ENCODE measurements around the gene PAX9. TPM values are rescaled to one million over a fixed set of nuclear protein-coding genes. Genes with fewer than 3 reads are reported as not detected.

The PAX9 gene
- total RNA-seq, 2 experiments from 2014 or later = not detected

GRCh38 chr14:36707570-36707969, 45.9 kb downstream of the PAX9 start:
- Histone ChIP-seq H3K27me3 (ENCODE audit: control insufficient read depth in 1 of 2, insufficient read depth in 2 of 2, low read length in 2 of 2) (no peaks in the 10 kb centered on the region), H3K4me3 (ENCODE audit: low read length) (no peak overlapping the region), H3K27ac (ENCODE audit: low read depth in 1 of 2, low read length in 2 of 2) (no peak overlapping the region), H3K36me3 (ENCODE audit: insufficient read depth, low read length) (no peaks in the 10 kb centered on the region), H3K9me3 (ENCODE audit: control insufficient read depth in 1 of 2, insufficient read depth in 1 of 2, low read length in 2 of 2) (peaks cover 0 to 4% of the 10 kb centered on the region in 2 experiments), H3K4me1 (ENCODE audit: insufficient read depth, low read length) (no peaks in the 10 kb centered on the region)
- ATAC-seq (ENCODE audit: poor library complexity) (no peak), DNase-seq (no peak)
- ChIA-PET CTCF (no interaction called here), POLR2A (no interaction called here)
- Mint-ChIP-seq H3K27ac (no peak overlapping the region), H3K4me3 (no peak overlapping the region), H3K27me3 (peaks cover under 1% of the 10 kb centered on the region), H3K9me3 (peaks cover 2% of the 10 kb centered on the region), H3K4me1 (ENCODE audit: low read depth) (no peaks in the 10 kb centered on the region), H3K36me3 (ENCODE audit: low read depth) (no peaks in the 10 kb centered on the region)
- intact Hi-C loops (cut with DNase I, micrococcal nuclease) = no loop called here
- no peak for TF ChIP-seq CTCF (IDR thresholded peaks at IDR 0.05)

GRCh38 chr14:36713960-36714703, 52.5 kb downstream of the PAX9 start:
- CTCF ChIA-PET = no interaction called here
- Mint-ChIP-seq H3K36me3 (ENCODE audit: low read depth) (no peaks in the 10 kb centered on the region), H3K4me3 (no peak overlapping the region), H3K9me3 (peaks cover 2% of the 10 kb centered on the region), H3K27me3 (no peaks in the 10 kb centered on the region), H3K27ac (no peak overlapping the region), H3K4me1 (ENCODE audit: low read depth) (no peaks in the 10 kb centered on the region)
- DNase-seq (no peak), ATAC-seq (ENCODE audit: poor library complexity) (no peak)
- H3K9me3 ChIP-seq (ENCODE audit: control insufficient read depth in 1 of 2, insufficient read depth in 1 of 2, low read length in 2 of 2) = no peaks in the 10 kb centered on the region
- no peaks in the 10 kb centered on the region for H3K27me3 ChIP-seq (ENCODE audit: control insufficient read depth in 1 of 2, insufficient read depth in 2 of 2, low read length in 2 of 2)
- H3K27ac ChIP-seq (ENCODE audit: low read depth in 1 of 2, low read length in 2 of 2) = no peak overlapping the region
- intact Hi-C loops (cut with DNase I, micrococcal nuclease) = no loop called here
- no peaks in the 10 kb centered on the region for H3K36me3 ChIP-seq (ENCODE audit: insufficient read depth, low read length)
- POLR2A ChIA-PET = no interaction called here
- H3K4me3 ChIP-seq (ENCODE audit: low read length) = no peak overlapping the region
- H3K4me1 ChIP-seq (ENCODE audit: insufficient read depth, low read length) = no peaks in the 10 kb centered on the region
- no peak for TF ChIP-seq CTCF (IDR thresholded peaks at IDR 0.05)

- CTCF ChIA-PET = no interaction called here
- Histone ChIP-seq H3K36me3 (ENCODE audit: insufficient read depth, low read length) (no peaks in the 10 kb centered on the region), H3K9me3 (ENCODE audit: control insufficient read depth in 1 of 2, insufficient read depth in 1 of 2, low read length in 2 of 2) (no peaks in the 10 kb centered on the region), H3K4me1 (ENCODE audit: insufficient read depth, low read length) (no peaks in the 10 kb centered on the region), H3K4me3 (ENCODE audit: low read length) (no peak overlapping the region), H3K27me3 (ENCODE audit: control insufficient read depth in 1 of 2, insufficient read depth in 2 of 2, low read length in 2 of 2) (no peaks in the 10 kb centered on the region), H3K27ac (ENCODE audit: low read depth in 1 of 2, low read length in 2 of 2) (no peak overlapping the region)
- no peaks in the 10 kb centered on the region for H3K36me3 Mint-ChIP-seq (ENCODE audit: low read depth)
- H3K4me3 Mint-ChIP-seq = no peak overlapping the region
- POLR2A ChIA-PET = no interaction called here
- no peaks in the 10 kb centered on the region for H3K27me3 Mint-ChIP-seq
- no peak overlapping the region for H3K27ac Mint-ChIP-seq
- DNase-seq = no peak
- H3K4me1 Mint-ChIP-seq (ENCODE audit: low read depth) = no peaks in the 10 kb centered on the region
- H3K9me3 Mint-ChIP-seq = peaks cover 2% of the 10 kb centered on the region
- no peak for TF ChIP-seq CTCF (IDR thresholded peaks at IDR 0.05)
- ATAC-seq (ENCODE audit: poor library complexity) = no peak
- intact Hi-C loops (cut with DNase I, micrococcal nuclease) = no loop called here
Observed at GRCh38 chr14:36716614-36717184, 55.0 kb downstream of the PAX9 start.

Measured in CD4-positive, alpha-beta T cell (primary cell).